DND-41 (cell line): Measurements from ENCODE around the gene EXD3.

ENCODE experiments used
- ATAC-seq: fragments of 200-7000 bp; cut with Tn5 transposase; 3 replicates; pipeline ENCODE4 v1.9.1; 2021; ENCODE audit warnings: low read depth; ENCODE audit not compliant: insufficient read depth
- DNase-seq: peaks from one replicate; pipeline ENCODE4 v3.0.0-alpha.2; 2020
- H2AFZ ChIP-seq: 2 replicates; pipeline ENCODE4 v1.6.0; 2012; ENCODE audit warnings: low read depth, low read length
- H3K27ac ChIP-seq: 2 replicates; pipeline ENCODE4 v1.5.1; 2012; ENCODE audit warnings: low read length, inconsistent platforms
- H3K27me3 ChIP-seq: fragments of 200-600 bp; sonication (generic); 2 replicates; pipeline ENCODE4 v1.6.0; 2012; ENCODE audit warnings: low read length, mild to moderate bottlenecking, inconsistent platforms; ENCODE audit not compliant: insufficient read depth, poor library complexity
- H3K36me3 ChIP-seq: 2 replicates; pipeline ENCODE4 v1.5.1; 2012; ENCODE audit warnings: low read length, inconsistent platforms; ENCODE audit not compliant: insufficient read depth
- H3K4me1 ChIP-seq: 2 replicates; pipeline ENCODE4 v1.5.1; 2012; ENCODE audit warnings: mild to moderate bottlenecking, low read length; ENCODE audit not compliant: insufficient read depth
- H3K4me2 ChIP-seq: 2 replicates; pipeline ENCODE4 v1.6.0; 2012; ENCODE audit warnings: mild to moderate bottlenecking, moderate library complexity, low read length, inconsistent platforms; ENCODE audit not compliant: insufficient read depth
- H3K4me3 ChIP-seq, 2 experiments: fragments of 200-600 bp in 1 of 2; shearing (Covaris generic) in 1 of 2; 2 replicates each; pipeline ENCODE4 v1.5.1; 2012 to 2016; ENCODE audit warnings: inconsistent platforms in 2 of 2, low read length in 2 of 2, mild to moderate bottlenecking in 2 of 2, low read depth in 1 of 2, moderate library complexity in 1 of 2
- H3K79me2 ChIP-seq: 2 replicates; pipeline ENCODE4 v1.6.0; 2012; ENCODE audit warnings: low read length, inconsistent platforms; ENCODE audit not compliant: insufficient read depth
- H3K9ac ChIP-seq: 2 replicates; pipeline ENCODE4 v1.6.0; 2012; ENCODE audit warnings: low read depth, mild to moderate bottlenecking, inconsistent platforms, low read length, moderate library complexity
- H3K9me3 ChIP-seq: 2 replicates; pipeline ENCODE4 v1.5.1; 2012; ENCODE audit warnings: low read length, moderate library complexity, mild to moderate bottlenecking, inconsistent platforms; ENCODE audit not compliant: insufficient read depth, severe bottlenecking
- H4K20me1 ChIP-seq: 2 replicates; pipeline ENCODE4 v1.6.0; 2012; ENCODE audit warnings: low read length; ENCODE audit not compliant: insufficient read depth
- EZH2 ChIP-seq: IDR thresholded peaks from 3 replicates; pipeline ENCODE4 v1.6.1; 2012; ENCODE audit warnings: borderline replicate concordance, low read depth, mild to moderate bottlenecking, moderate library complexity, low read length, inconsistent platforms; ENCODE audit not compliant: severe bottlenecking
- TF ChIP-seq, protein P1 (sequence below): IDR thresholded peaks from 2 replicates; pipeline ENCODE4 v1.5.1; 2012; ENCODE audit warnings: borderline replicate concordance, low read length, moderate library complexity, mild to moderate bottlenecking; ENCODE audit not compliant: poor library complexity, severe bottlenecking; ENCODE audit errors: extremely low read depth

Gene EXD3

DNA sequence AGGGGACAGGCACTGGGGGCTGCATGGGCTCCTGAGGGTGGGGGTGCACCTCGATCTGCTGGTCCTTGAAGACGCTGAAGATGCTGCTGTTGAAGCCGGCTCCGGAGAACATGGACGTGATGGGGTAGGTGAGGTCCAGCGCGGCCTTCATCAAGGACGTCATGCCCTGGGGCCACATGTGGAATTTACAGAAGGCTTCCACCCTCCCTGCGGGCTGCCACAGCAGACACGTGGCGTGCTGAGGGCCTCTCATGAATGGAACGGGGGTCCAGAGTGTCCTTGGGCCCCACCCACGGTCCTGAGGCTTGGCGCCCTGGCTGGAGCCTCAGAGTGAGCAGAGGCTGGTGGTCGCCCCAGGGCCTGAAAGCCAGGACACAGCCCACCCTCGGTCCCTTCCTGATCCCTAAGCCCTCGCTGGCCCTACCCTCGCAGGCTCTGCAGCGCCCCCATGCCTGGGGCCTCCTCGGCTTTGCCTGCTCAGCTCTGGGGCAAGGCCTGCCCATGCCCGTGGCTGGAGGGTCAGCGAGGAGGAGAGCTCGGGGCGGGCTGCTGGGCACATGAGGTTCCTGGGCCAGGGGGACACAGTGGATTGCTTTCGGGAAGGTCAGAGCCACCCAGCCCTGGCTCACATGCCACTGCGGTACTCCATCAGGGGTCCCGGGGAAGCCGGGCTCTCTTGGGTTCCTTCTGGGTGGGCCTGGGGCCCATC, 41.5 kb upstream of the EXD3 start:
- H3K9ac ChIP-seq, result no peak overlapping the region
- ATAC-seq (no peak), DNase-seq (no peak)
- no peak overlapping the region for H3K4me3 ChIP-seq
- peaks cover 17% of the 10 kb centered on the region for H3K4me1 ChIP-seq
- H4K20me1 ChIP-seq, result peaks cover 47% of the 10 kb centered on the region
- H3K36me3 ChIP-seq, result no peaks in the 10 kb centered on the region
- H3K9me3 ChIP-seq, result no peaks in the 10 kb centered on the region
- H2AFZ ChIP-seq, result no peak overlapping the region
- TF ChIP-seq EZH2, result no peak
- TF ChIP-seq, protein P1, sequence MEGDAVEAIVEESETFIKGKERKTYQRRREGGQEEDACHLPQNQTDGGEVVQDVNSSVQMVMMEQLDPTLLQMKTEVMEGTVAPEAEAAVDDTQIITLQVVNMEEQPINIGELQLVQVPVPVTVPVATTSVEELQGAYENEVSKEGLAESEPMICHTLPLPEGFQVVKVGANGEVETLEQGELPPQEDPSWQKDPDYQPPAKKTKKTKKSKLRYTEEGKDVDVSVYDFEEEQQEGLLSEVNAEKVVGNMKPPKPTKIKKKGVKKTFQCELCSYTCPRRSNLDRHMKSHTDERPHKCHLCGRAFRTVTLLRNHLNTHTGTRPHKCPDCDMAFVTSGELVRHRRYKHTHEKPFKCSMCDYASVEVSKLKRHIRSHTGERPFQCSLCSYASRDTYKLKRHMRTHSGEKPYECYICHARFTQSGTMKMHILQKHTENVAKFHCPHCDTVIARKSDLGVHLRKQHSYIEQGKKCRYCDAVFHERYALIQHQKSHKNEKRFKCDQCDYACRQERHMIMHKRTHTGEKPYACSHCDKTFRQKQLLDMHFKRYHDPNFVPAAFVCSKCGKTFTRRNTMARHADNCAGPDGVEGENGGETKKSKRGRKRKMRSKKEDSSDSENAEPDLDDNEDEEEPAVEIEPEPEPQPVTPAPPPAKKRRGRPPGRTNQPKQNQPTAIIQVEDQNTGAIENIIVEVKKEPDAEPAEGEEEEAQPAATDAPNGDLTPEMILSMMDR, result no peak
- peaks cover 11% of the 10 kb centered on the region for H3K27me3 ChIP-seq
- no peak overlapping the region for H3K4me2 ChIP-seq
- no peaks in the 10 kb centered on the region for H3K79me2 ChIP-seq
- no peak overlapping the region for H3K27ac ChIP-seq

DNA sequence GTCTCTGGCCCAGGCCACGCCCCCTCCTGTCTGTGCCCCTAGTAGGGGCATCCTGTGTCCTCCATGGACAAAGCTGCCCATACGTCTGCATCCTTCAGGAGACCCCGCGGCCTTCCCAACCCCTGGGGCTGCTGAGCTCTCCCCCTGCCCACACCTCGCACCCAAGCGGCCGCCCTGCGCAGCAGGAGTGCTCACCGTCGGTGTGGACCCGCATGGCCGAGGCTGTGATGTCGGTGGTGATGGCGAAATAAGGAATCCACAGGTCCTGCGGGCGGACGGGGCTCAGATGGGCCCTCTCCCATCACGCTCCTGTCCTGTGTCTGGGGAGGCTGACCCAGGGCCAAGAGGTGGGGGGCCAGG, 40.9 kb upstream of the EXD3 start:
- Histone ChIP-seq H3K9ac (no peak overlapping the region), H3K27me3 (peaks cover 11% of the 10 kb centered on the region), H3K36me3 (no peaks in the 10 kb centered on the region), H2AFZ (no peak overlapping the region), H3K79me2 (no peaks in the 10 kb centered on the region), H3K4me1 (peaks cover 16% of the 10 kb centered on the region), H3K9me3 (no peaks in the 10 kb centered on the region), H3K4me2 (no peak overlapping the region), H3K27ac (no peak overlapping the region), H4K20me1 (peaks cover 48% of the 10 kb centered on the region), H3K4me3 (no peak overlapping the region)
- TF ChIP-seq, protein P1, result no peak
- no peak for TF ChIP-seq EZH2
- no peak for ATAC-seq
- no peak for DNase-seq

DNA sequence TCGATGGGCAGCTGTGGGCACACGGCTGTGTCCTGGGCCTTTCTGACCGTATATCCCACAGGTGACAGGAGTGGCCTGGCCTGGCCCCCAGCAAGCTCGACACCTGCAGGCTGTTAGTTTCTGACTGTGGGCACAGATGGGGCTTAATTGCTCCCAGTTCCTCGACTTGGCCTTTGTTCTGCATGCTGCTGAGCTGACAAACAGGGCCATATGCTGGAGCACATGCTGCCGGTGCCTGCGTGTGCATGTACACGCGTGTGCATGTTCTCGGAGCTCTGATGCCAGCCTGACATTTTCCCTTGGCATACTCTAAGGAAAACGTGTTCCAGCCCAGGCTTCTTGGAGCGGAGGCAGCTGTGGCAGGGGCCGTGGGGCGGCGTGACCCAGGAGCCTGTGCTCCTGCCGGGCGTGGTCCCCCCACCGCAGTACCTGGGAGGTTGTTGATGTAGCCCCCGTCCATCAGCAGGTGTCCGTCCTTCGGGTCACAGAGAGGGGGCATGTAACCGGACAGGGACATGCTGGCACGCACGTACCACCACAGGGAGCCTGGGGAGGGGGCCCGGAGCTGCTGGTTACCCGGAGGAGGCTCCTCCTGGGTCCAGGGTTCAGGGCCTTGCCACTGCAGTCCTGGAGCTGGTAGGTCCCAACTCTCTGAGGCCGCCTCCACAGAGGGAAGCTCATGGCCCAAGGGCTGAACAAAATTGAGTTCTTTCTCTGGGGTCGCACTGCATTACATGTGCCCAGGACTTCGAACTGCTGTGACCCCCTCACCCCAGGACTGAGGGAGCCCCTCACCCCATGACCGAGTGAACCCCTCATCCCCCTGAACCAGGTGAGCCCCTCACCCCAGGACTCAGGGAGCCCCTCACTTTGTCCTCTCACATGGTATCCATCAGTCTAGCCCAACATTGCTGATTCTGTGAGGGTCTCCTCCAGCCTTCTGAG, 40.3 kb upstream of the EXD3 start:
- Histone ChIP-seq H3K4me2 (no peak overlapping the region), H3K27ac (no peak overlapping the region), H3K4me1 (peaks cover 16% of the 10 kb centered on the region), H3K4me3 (no peak overlapping the region), H3K27me3 (peaks cover 10% of the 10 kb centered on the region), H4K20me1 (peaks cover 48% of the 10 kb centered on the region), H2AFZ (no peak overlapping the region), H3K9me3 (no peaks in the 10 kb centered on the region), H3K36me3 (no peaks in the 10 kb centered on the region), H3K9ac (no peak overlapping the region), H3K79me2 (no peaks in the 10 kb centered on the region)
- DNase-seq, result no peak
- ATAC-seq, result no peak
- TF ChIP-seq, protein P1, result no peak
- TF ChIP-seq EZH2, result no peak
